ENCODE results near the gene PON3. TPM values are rescaled to one million over a fixed set of nuclear protein-coding genes. Genes with fewer than 3 reads are reported as not detected.

PON3 gene
- total RNA-seq (not detected), polyA plus RNA-seq (not detected)

DNA sequence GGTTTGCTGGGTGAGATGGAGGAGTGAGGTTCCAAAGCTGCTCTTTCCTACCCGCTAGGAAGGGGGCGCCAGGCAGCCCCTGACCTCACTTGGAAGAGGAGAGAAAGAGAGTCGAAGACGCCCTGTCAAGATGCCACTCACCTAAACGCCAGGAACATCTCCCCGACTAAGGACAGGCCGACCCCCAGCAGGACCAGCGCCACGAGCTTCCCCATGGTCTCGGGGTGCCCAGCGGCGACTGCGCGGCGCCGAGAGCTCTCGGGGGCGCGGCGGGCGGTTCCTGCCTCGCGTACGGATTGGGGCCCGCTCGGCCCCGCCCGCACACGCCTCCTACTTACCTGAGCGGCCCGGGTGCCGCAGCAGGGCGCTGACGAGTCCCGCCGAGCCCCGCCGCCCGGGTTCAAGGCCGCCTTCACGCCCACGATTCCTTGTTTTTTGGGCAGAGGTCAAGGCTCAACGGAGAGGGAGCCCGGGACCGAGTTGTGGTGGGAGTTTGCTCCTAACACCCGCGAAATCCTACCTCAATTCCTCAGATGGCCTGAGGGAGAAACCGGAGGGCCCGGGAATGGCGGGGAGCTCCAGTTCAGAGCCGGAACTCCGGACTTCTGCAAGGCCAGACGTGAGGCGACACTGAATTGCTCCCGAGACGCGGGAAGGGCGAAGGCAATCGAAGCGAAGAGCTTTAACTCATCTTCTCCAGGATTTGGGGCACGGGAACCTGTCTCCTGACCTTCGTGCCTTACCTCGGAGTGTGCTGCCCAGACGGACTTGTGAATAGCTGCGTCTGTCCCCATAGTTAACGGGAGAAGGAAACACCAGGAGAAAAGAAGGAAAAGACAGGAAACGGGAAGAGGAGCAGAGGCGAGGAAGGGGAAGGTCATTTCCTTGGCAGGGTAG is at the start of gene PON3:
TSS of gene PON3 (minus strand) at position 240 of the 897 bp plus-strand sequence. CDS start at position 215, 25 bp downstream.
- Histone ChIP-seq H3K36me3 (ENCODE audit: insufficient read depth, low read length) (no peaks in the 10 kb centered on the region), H3K27ac (ENCODE audit: low read depth, low read length) (no peak within 1 kb of the TSS), H3K27me3 (ENCODE audit: insufficient read depth, low read length) (peaks cover 3% of the 10 kb centered on the region), H3K4me1 (ENCODE audit: insufficient read depth, low read length) (peaks cover 7% of the 10 kb centered on the region), H3K9me3 (ENCODE audit: control insufficient read depth in 1 of 2, low read length in 2 of 2) (peaks cover 0 to 4% of the 10 kb centered on the region in 2 donors), H3K4me3 (ENCODE audit: low read length in 2 of 2) (no peak within 1 kb of the TSS)
- intact Hi-C loops (cut with micrococcal nuclease), result loop anchor here (2.0 kb wide), 1 partner anchor 80 kb away; no protein-coding TSS in a partner anchor
- Mint-ChIP-seq H3K9me3 (no peaks in the 10 kb centered on the region), H3K36me3 (no peaks in the 10 kb centered on the region), H3K4me1 (peaks cover 0 to 4% (median 0%) of the 10 kb centered on the region in 4 donors), H3K27me3 (peaks cover 11 to 21% of the 10 kb centered on the region in 2 donors), H3K4me3 (peak within 1 kb of the TSS; percentile 12 to 77 (median 58)), H3K27ac (no peak within 1 kb of the TSS)
- CTCF ChIA-PET (ENCODE audit: partially characterized antibody), result interaction anchor here (0.7 to 2.3 kb wide), 7 partner anchors 10 to 80 kb away, joined by 3 to 8 read pairs (median 3); partner anchors contain the start of gene PON2
- POLR2A ChIA-PET (ENCODE audit: partially characterized antibody), result no interaction called here
- DNase-seq, result peak in 3 of 5 donors; percentile 3 to 14 (median 12)

DNA sequence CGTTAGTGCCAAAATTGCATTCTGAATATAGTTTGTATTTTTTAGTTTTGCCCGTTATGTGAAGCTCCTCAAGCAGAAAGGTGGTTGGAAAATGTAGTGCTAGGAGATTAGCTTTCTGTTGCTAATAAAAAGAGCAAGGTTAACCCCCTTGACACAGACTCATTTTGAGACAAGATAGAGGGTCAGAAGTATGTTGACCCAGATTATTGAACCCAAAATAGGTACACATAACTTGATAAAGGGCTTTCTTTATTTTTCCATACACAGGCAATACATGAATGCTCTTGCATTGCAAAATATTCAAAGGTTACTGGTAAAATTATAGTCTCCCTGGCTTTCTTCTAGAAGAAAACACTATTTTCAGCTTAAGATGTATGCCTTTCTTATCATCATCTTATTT is 48.6 kb upstream of the PON3 start:
- H3K4me1 ChIP-seq (ENCODE audit: insufficient read depth, low read length), result no peaks in the 10 kb centered on the region
- H3K36me3 ChIP-seq (ENCODE audit: insufficient read depth, low read length), result no peaks in the 10 kb centered on the region
- intact Hi-C loops (cut with micrococcal nuclease), result no loop called here
- no peak overlapping the region for H3K27ac Mint-ChIP-seq
- CTCF ChIA-PET (ENCODE audit: partially characterized antibody), result interaction anchor here (1.3 to 1.5 kb wide), 2 partner anchors 49 to 70 kb away, joined by 3 read pairs; no protein-coding TSS in a partner anchor
- H3K4me3 Mint-ChIP-seq, result no peak overlapping the region
- H3K27me3 Mint-ChIP-seq, result peaks cover 0 to 2% of the 10 kb centered on the region in 2 donors
- POLR2A ChIA-PET (ENCODE audit: partially characterized antibody), result no interaction called here
- no peak overlapping the region for H3K4me3 ChIP-seq (ENCODE audit: low read length in 2 of 2)
- H3K36me3 Mint-ChIP-seq, result no peaks in the 10 kb centered on the region
- no peak for DNase-seq
- no peak overlapping the region for H3K27ac ChIP-seq (ENCODE audit: low read depth, low read length)
- H3K27me3 ChIP-seq (ENCODE audit: insufficient read depth, low read length), result no peaks in the 10 kb centered on the region
- H3K9me3 Mint-ChIP-seq, result no peaks in the 10 kb centered on the region
- H3K9me3 ChIP-seq (ENCODE audit: control insufficient read depth in 1 of 2, low read length in 2 of 2), result no peaks in the 10 kb centered on the region
- no peaks in the 10 kb centered on the region for H3K4me1 Mint-ChIP-seq

DNA sequence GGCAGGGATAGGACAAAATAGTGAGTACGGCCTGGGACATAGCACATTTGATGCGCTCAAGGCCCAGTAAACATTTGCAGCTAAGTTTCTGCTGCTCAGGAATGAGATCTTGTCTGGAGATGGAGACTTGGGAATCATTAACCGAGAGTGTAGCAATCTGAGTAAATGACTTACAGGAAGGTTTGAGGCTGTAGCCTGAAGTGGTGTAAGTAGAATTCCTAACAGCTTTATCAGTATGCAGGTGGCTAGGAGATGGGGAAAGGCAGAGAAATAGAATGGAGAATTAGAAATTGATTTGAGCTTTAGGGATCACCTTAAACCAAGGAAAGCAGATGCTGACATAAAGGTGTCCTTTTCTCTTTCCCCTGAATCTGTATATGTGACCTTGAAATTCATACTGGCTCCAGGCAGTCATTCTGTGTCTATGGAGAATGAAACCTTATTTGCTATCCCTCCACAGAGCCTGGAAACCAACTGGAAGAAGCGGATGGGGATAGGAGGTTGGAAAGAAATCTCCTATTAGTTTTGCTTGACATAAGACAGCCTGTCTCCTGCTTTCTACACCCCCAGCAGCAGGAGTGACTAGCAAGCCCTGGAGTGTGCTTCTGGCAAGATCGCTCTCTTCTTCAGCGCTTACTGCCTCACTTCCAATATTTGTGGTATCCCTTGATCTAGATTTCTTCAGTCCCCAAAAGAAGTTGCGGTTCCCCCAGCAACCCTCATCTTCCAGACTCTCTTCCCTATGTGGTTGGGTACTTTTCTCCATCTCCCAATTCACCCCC is 45.1 kb upstream of the PON3 start:
- no peak for DNase-seq
- Mint-ChIP-seq H3K9me3 (no peaks in the 10 kb centered on the region), H3K27me3 (peaks cover 0 to 2% of the 10 kb centered on the region in 2 donors), H3K4me3 (no peak overlapping the region), H3K27ac (no peak overlapping the region), H3K4me1 (no peaks in the 10 kb centered on the region), H3K36me3 (no peaks in the 10 kb centered on the region)
- intact Hi-C loops (cut with micrococcal nuclease), result no loop called here
- Histone ChIP-seq H3K4me1 (ENCODE audit: insufficient read depth, low read length) (no peaks in the 10 kb centered on the region), H3K4me3 (ENCODE audit: low read length in 2 of 2) (no peak overlapping the region), H3K9me3 (ENCODE audit: control insufficient read depth in 1 of 2, low read length in 2 of 2) (no peaks in the 10 kb centered on the region), H3K27me3 (ENCODE audit: insufficient read depth, low read length) (no peaks in the 10 kb centered on the region), H3K27ac (ENCODE audit: low read depth, low read length) (no peak overlapping the region), H3K36me3 (ENCODE audit: insufficient read depth, low read length) (no peaks in the 10 kb centered on the region)
- POLR2A ChIA-PET (ENCODE audit: partially characterized antibody), result no interaction called here
- CTCF ChIA-PET (ENCODE audit: partially characterized antibody), result no interaction called here

DNA sequence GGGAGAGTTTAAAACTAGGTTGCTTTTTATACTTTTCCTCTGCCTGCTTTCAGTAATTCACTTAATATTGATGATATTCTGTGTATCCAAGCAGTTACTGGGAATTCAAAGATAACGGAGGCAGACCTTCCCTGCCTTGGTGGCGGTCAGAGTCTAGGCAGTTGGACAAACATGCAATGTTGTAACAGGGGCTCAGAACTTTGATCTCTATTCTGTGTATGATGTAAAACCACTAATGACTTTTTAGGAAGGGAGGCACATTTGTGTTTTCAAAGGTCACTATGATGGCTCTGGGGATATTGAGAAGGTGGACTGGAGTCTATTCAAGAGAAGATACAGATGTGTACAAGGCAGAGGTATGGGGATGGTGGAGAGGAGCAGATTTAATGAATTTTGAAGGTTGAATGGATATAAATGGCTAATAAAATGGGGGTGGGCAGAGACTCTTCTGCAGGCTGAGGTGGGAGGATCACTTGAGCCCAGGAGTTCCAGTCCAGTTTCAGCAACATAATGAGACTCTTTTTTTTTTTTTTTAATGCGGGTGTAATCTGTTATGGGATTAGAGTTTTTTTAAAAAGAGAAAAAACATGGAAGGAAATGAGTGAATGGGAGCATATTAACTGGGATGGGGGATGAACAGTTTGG is 44.3 kb upstream of the PON3 start:
- no peak overlapping the region for H3K27ac Mint-ChIP-seq
- no peak for DNase-seq
- Histone ChIP-seq H3K4me1 (ENCODE audit: insufficient read depth, low read length) (no peaks in the 10 kb centered on the region), H3K27me3 (ENCODE audit: insufficient read depth, low read length) (no peaks in the 10 kb centered on the region), H3K9me3 (ENCODE audit: control insufficient read depth in 1 of 2, low read length in 2 of 2) (no peaks in the 10 kb centered on the region), H3K36me3 (ENCODE audit: insufficient read depth, low read length) (no peaks in the 10 kb centered on the region), H3K4me3 (ENCODE audit: low read length in 2 of 2) (no peak overlapping the region), H3K27ac (ENCODE audit: low read depth, low read length) (no peak overlapping the region)
- POLR2A ChIA-PET (ENCODE audit: partially characterized antibody), result no interaction called here
- CTCF ChIA-PET (ENCODE audit: partially characterized antibody), result no interaction called here
- no peaks in the 10 kb centered on the region for H3K9me3 Mint-ChIP-seq
- no peaks in the 10 kb centered on the region for H3K36me3 Mint-ChIP-seq
- intact Hi-C loops (cut with micrococcal nuclease), result no loop called here
- H3K4me3 Mint-ChIP-seq, result no peak overlapping the region
- peaks cover 0 to 2% (median under 1%) of the 10 kb centered on the region in 4 donors for H3K4me1 Mint-ChIP-seq
- peaks cover 0 to 2% of the 10 kb centered on the region in 2 donors for H3K27me3 Mint-ChIP-seq

DNA sequence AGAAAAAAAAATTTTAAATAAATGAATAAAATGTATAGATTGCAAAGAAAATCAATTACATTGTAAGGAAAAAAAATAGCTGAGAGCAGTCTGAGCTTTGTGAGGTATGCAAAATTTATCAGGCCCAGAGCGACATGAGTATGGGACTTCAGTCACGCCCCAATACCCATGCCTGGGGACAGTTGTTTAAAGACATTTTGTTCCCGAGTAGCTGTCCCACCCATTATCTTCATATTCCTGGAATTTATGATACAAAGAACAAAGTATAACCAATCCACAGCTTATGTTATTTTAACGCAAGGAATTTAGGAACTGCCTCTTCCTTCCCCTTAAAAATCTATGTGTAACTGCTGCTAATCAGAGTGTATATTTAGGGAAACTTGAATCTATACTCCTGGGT is 40.2 kb upstream of the PON3 start:
- peaks cover 7% of the 10 kb centered on the region for H3K4me1 ChIP-seq (ENCODE audit: insufficient read depth, low read length)

DNA sequence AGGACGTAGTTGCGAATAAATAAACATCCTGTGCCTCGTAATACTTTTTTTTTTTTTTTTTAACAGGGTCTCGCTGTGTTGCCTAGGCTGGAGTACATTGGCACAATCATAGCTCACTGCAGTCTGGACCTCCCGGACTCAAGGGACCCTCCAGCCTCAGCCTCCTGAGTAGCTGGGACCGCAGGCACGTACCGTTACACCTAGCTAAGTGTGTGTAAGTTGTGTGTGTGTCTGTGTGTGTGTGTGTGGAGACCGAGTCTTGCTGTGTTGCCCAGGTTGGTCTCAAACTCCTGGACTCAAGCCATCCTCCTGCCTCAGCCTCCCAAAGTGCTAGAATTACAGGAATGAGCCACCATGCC is 39.2 kb upstream of the PON3 start:
- H3K36me3 Mint-ChIP-seq, result no peaks in the 10 kb centered on the region
- Histone ChIP-seq H3K36me3 (ENCODE audit: insufficient read depth, low read length) (no peaks in the 10 kb centered on the region), H3K4me3 (ENCODE audit: low read length in 2 of 2) (peak overlapping the region; percentile 59 to 62), H3K4me1 (ENCODE audit: insufficient read depth, low read length) (peaks cover 7% of the 10 kb centered on the region), H3K9me3 (ENCODE audit: control insufficient read depth in 1 of 2, low read length in 2 of 2) (no peaks in the 10 kb centered on the region), H3K27me3 (ENCODE audit: insufficient read depth, low read length) (no peaks in the 10 kb centered on the region), H3K27ac (ENCODE audit: low read depth, low read length) (no peak overlapping the region)
- H3K9me3 Mint-ChIP-seq, result no peaks in the 10 kb centered on the region
- peak overlapping the region; percentile 84 to 97 (median 88) for H3K4me3 Mint-ChIP-seq
- no peak for DNase-seq
- CTCF ChIA-PET (ENCODE audit: partially characterized antibody), result interaction anchor here (0.7 to 1.4 kb wide), 2 partner anchors 39 to 63 kb away, joined by 3 read pairs; partner anchors contain the start of gene PON3
- intact Hi-C loops (cut with micrococcal nuclease), result no loop called here
- peak overlapping the region in 6 of 7 donors; percentile 1 to 89 (median 86) for H3K27ac Mint-ChIP-seq
- peaks cover 0 to 5% of the 10 kb centered on the region in 2 donors for H3K27me3 Mint-ChIP-seq
- H3K4me1 Mint-ChIP-seq, result peaks cover 10 to 13% (median 11%) of the 10 kb centered on the region in 4 donors
- POLR2A ChIA-PET (ENCODE audit: partially characterized antibody), result no interaction called here

More for the DNA sequence above, 40.2 kb upstream of the PON3 start:
- peaks cover 10 to 13% (median 11%) of the 10 kb centered on the region in 4 donors for H3K4me1 Mint-ChIP-seq
- H3K4me3 Mint-ChIP-seq, result no peak overlapping the region
- POLR2A ChIA-PET (ENCODE audit: partially characterized antibody), result no interaction called here
- H3K27me3 ChIP-seq (ENCODE audit: insufficient read depth, low read length), result no peaks in the 10 kb centered on the region
- no peaks in the 10 kb centered on the region for H3K36me3 Mint-ChIP-seq
- H3K9me3 Mint-ChIP-seq, result no peaks in the 10 kb centered on the region
- no peaks in the 10 kb centered on the region for H3K36me3 ChIP-seq (ENCODE audit: insufficient read depth, low read length)
- DNase-seq, result no peak
- CTCF ChIA-PET (ENCODE audit: partially characterized antibody), result interaction anchor here (1.3 kb wide), 1 partner anchor 41 kb away, joined by 3 read pairs; no protein-coding TSS in a partner anchor
- H3K27me3 Mint-ChIP-seq, result peaks cover 0 to 5% of the 10 kb centered on the region in 2 donors
- H3K27ac Mint-ChIP-seq, result no peak overlapping the region
- no peak overlapping the region for H3K4me3 ChIP-seq (ENCODE audit: low read length in 2 of 2)
- H3K9me3 ChIP-seq (ENCODE audit: control insufficient read depth in 1 of 2, low read length in 2 of 2), result no peaks in the 10 kb centered on the region
- H3K27ac ChIP-seq (ENCODE audit: low read depth, low read length), result no peak overlapping the region
- intact Hi-C loops (cut with micrococcal nuclease), result no loop called here
